HepG2 (cell line): ENCODE data around the gene MFAP2. TPM values are rescaled to one million over a fixed set of nuclear protein-coding genes. Genes with fewer than 3 reads are reported as not detected.

Experiments used
- ATAC-seq: fragments of 200-7000 bp; cut with Tn5 transposase; 3 replicates; pipeline ENCODE4 v1.9.1; 2020; ENCODE audit warnings: mild to moderate bottlenecking, moderate library complexity
- BruUV-seq: library from RNA; stranded (reverse); fragments of 400-500 nt; replicated peaks from 2 replicates; lab custom pipeline; 2021; lab: Mats Ljungman, UMichigan
- CTCF ChIA-PET: fragments of 300-600 bp; formaldehyde crosslinking; extraction: SDS; loops from one replicate; lab custom pipeline; 2021; ENCODE audit warnings: low total read pairs, inconsistent platforms, low intra/inter-chr PET ratio; lab: Yijun Ruan, JAX
- POLR2A ChIA-PET: fragments of 350-600 bp; sonication (Branson Sonifier 250); formaldehyde crosslinking; loops from one replicate; lab custom pipeline; 2020; ENCODE audit warnings: antibody characterized with exemption, inconsistent platforms; lab: Yijun Ruan, JAX
- DNase-seq: peaks from one replicate; pipeline ENCODE4 v3.0.0-alpha.2; 2015; ENCODE audit warnings: low spot score
- FAIRE-seq: peaks from 3 replicates; lab custom pipeline; 2011; peaks lifted over from hg19 to GRCh38; lab: Jason Lieb, UNC
- H2AFZ ChIP-seq: one replicate; pipeline ENCODE4 v1.6.1; 2011; ENCODE audit warnings: low read length, inconsistent platforms
- H3K27ac ChIP-seq: fragments of 300-600 bp; 3 replicates; pipeline ENCODE4 v1.8.0; 2011; ENCODE audit warnings: mixed run types, mild to moderate bottlenecking, mixed read lengths, low read length, inconsistent platforms; ENCODE audit not compliant: insufficient read depth; ENCODE audit errors: extremely low read length
- H3K27me3 ChIP-seq, 2 experiments: fragments of 200-600 bp in 1 of 2; 2 replicates in 1 of 2; 3 replicates in 1 of 2; pipeline versions ENCODE4 v1.6.0 to v1.8.0; 2011; ENCODE audit warnings: low read length in 2 of 2, mild to moderate bottlenecking in 2 of 2, moderate library complexity in 2 of 2, inconsistent platforms in 1 of 2; ENCODE audit not compliant: insufficient read depth in 2 of 2, control insufficient read depth in 1 of 2
- H3K36me3 ChIP-seq, 2 experiments: fragments of 200-600 bp in 1 of 2; replicated peaks in 1 of 2; 2 replicates in 1 of 2; 3 replicates in 1 of 2; pipeline versions ENCODE4 v1.5.1 to v1.8.0; 2011; ENCODE audit warnings: low read length in 2 of 2, inconsistent platforms in 1 of 2; ENCODE audit not compliant: insufficient read depth in 2 of 2, control insufficient read depth in 1 of 2
- H3K4me1 ChIP-seq: 2 replicates; pipeline ENCODE4 v1.5.1; 2012; ENCODE audit warnings: low read length, inconsistent platforms; ENCODE audit not compliant: insufficient read depth
- H3K4me2 ChIP-seq: 2 replicates; pipeline ENCODE4 v1.6.0; 2011; ENCODE audit warnings: low read depth, low read length, inconsistent platforms
- H3K4me3 ChIP-seq, 3 experiments: fragments of 200-600 bp in 1 of 3; sonication (generic), shearing (Covaris generic) in 1 of 3; replicated peaks in 1 of 3; 2 replicates each; pipeline ENCODE4 v1.5.1; 2011 to 2016; ENCODE audit warnings: low read length in 3 of 3, inconsistent platforms in 2 of 3, low read depth in 2 of 3, mild to moderate bottlenecking in 2 of 3, control low read depth in 1 of 3, mixed read lengths in 1 of 3; ENCODE audit not compliant: insufficient read depth in 1 of 3
- H3K79me2 ChIP-seq: one replicate; pipeline ENCODE4 v1.6.1; 2011; ENCODE audit warnings: low read length, inconsistent platforms; ENCODE audit not compliant: insufficient read depth
- H3K9ac ChIP-seq: 2 replicates; pipeline ENCODE4 v1.6.0; 2011; ENCODE audit warnings: mild to moderate bottlenecking, low read depth, low read length, inconsistent platforms; ENCODE audit not compliant: insufficient read depth
- H3K9me3 ChIP-seq: 2 replicates; pipeline ENCODE4 v1.5.1; 2012; ENCODE audit warnings: mild to moderate bottlenecking, low read length
- H4K20me1 ChIP-seq: 2 replicates; pipeline ENCODE4 v1.6.0; 2011; ENCODE audit warnings: inconsistent platforms, mild to moderate bottlenecking, low read length, moderate library complexity; ENCODE audit not compliant: insufficient read depth
- FOXA1 ChIP-seq, 2 experiments: fragments of 450-650 bp in 1 of 2; sonication (generic) in 1 of 2; formaldehyde crosslinking in 1 of 2; IDR thresholded peaks; 2 replicates each; pipeline versions ENCODE4 v1.4.0 to v1.6.1; 2016 to 2020; ENCODE audit warnings: missing genetic modification reagents in 1 of 2
- HMGA1 ChIP-seq: sonication (generic); formaldehyde crosslinking; conservative IDR thresholded peaks from 2 replicates; pipeline ENCODE4 v1.4.0; 2020; ENCODE audit warnings: missing genetic modification reagents
- HMGXB3 ChIP-seq: sonication (generic); formaldehyde crosslinking; IDR thresholded peaks from 2 replicates; pipeline ENCODE4 v1.4.0; 2020; ENCODE audit warnings: missing genetic modification reagents, borderline replicate concordance
- KMT2A ChIP-seq: sonication (generic); formaldehyde crosslinking; IDR thresholded peaks from 2 replicates; pipeline ENCODE4 v1.4.0; 2020; ENCODE audit warnings: missing genetic modification reagents
- MAFG ChIP-seq: sonication (generic); formaldehyde crosslinking; IDR thresholded peaks from 2 replicates; pipeline ENCODE4 v1.5.1; 2020; ENCODE audit warnings: mild to moderate bottlenecking, missing genetic modification reagents
- NBN ChIP-seq: fragments of 450-650 bp; conservative IDR thresholded peaks from 2 replicates; pipeline ENCODE4 v1.6.1; 2017
- NFATC3 ChIP-seq: sonication (generic); formaldehyde crosslinking; IDR thresholded peaks from 2 replicates; pipeline ENCODE4 v1.5.1; 2020; ENCODE audit warnings: mild to moderate bottlenecking, missing genetic modification reagents
- NKX3-1 ChIP-seq: sonication (generic); formaldehyde crosslinking; IDR thresholded peaks from 2 replicates; pipeline ENCODE4 v1.5.0; 2020; ENCODE audit warnings: missing genetic modification reagents
- SAP130 ChIP-seq: IDR thresholded peaks from 2 replicates; pipeline ENCODE4 v1.6.1; 2016; ENCODE audit warnings: low read depth
- SIX1 ChIP-seq: sonication (generic); formaldehyde crosslinking; IDR thresholded peaks from 2 replicates; pipeline ENCODE4 v1.4.0; 2020; ENCODE audit warnings: missing genetic modification reagents, borderline replicate concordance
- ZNF468 ChIP-seq: sonication (generic); formaldehyde crosslinking; IDR thresholded peaks from 2 replicates; pipeline ENCODE4 v1.8.0; 2022; ENCODE audit warnings: mild to moderate bottlenecking, moderate library complexity, missing genetic modification reagents
- ZNF772 ChIP-seq: sonication (generic); formaldehyde crosslinking; IDR thresholded peaks from 2 replicates; pipeline ENCODE4 v1.5.0; 2020; ENCODE audit warnings: mild to moderate bottlenecking, missing genetic modification reagents
- WGBS: methylation state at CpG from one replicate; pipeline ENCODE4 v1.1.6; 2017; ENCODE audit warnings: low lambda C conversion rate; 5-methylcytosine and 5-hydroxymethylcytosine counted together
- in situ Hi-C: cut with HindIII; loops from 2 replicates; pipeline ENCODE4 v1.10.0; 2017; ENCODE audit warnings: low pct_unique_long_range_greater_than_20kb; ENCODE audit not compliant: extremely low pct_ligation_motif_present
- intact Hi-C: fragments of 100-400 bp; cut with micrococcal nuclease; formaldehyde crosslinking; loops from one replicate; pipeline ENCODE4 v1.10.0; 2022; ENCODE audit not compliant: unreplicated experiment
- polyA plus RNA-seq, 8 experiments: library from polyadenylated mRNA; depleted of rRNA in 3 of 8; stranded (reverse) in 7 of 8; unstranded in 1 of 8; fragments of >200 nt; fragmentation: Illumina TruSeq in 4 of 8; extraction: Trizol in 4 of 8; gene quantifications; 2 replicates each; pipeline versions ENCODE4 v1.2.1 to v1.2.3, GENCODE V29; 2011 to 2016; ENCODE audit warnings: low read depth in 4 of 8, missing spikeins in 1 of 8, mixed read lengths in 1 of 8; ENCODE audit not compliant: insufficient read depth in 1 of 8
- total RNA-seq, 5 experiments: library from RNA; depleted of rRNA; stranded (reverse); fragments of >200 nt; fragmentation: Illumina TruSeq; extraction: Trizol; gene quantifications; 2 replicates each; pipeline ENCODE4 v1.2.3, GENCODE V29; 2016; ENCODE audit warnings: low read depth in 1 of 5
- TF ChIP-seq, protein P1 (sequence below): sonication (generic); formaldehyde crosslinking; conservative IDR thresholded peaks from 2 replicates; pipeline ENCODE4 v1.4.0; 2020; ENCODE audit warnings: missing genetic modification reagents
- TF ChIP-seq, protein P2 (sequence below): sonication (generic); formaldehyde crosslinking; IDR thresholded peaks from 2 replicates; pipeline ENCODE4 v1.5.0; 2020; ENCODE audit warnings: mild to moderate bottlenecking, missing genetic modification reagents

The MFAP2 gene
- total and polyA plus RNA-seq, 2 of the 13 experiments (the other 11 are each of a cell fraction or from before 2014, with no cell fraction given): 1.1 to 1.4 TPM

DNA sequence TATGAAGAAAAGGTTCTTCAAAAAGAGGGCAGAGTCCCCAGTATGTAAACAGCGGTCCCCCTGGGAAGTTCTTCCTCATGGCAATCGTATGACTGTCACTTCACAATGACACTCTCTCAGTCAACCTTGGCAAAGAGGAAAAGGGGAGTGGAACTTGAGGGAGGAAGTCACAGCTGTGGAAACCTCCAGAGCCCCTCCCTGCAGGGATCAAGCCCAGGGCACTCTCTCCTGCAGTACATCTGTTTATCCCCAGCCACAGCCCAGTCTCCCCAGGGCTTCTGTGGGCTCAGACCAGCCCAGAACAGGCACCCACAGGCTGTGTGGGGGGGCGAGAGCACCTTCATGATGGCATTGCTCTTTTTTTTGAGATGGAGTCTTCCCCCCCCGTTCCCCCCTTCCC is 29.3 kb upstream of the MFAP2 start:
- 60% methylated on average over 4 of the region's 4 CpGs for WGBS
- ATAC-seq (no peak), DNase-seq (peak; percentile 27), FAIRE-seq (no peak)
- in situ Hi-C loops (no loop called here), intact Hi-C loops (no loop called here)
- Histone ChIP-seq H3K4me3 (no peak overlapping the region), H3K9ac (no peak overlapping the region), H4K20me1 (no peaks in the 10 kb centered on the region), H3K9me3 (no peaks in the 10 kb centered on the region), H3K36me3 (0 out of 5 replicates have a peak, but pooled peaks cover 0 to 5% of the 10 kb centered on the region in 2 experiments), H3K27me3 (no peaks in the 10 kb centered on the region), H3K79me2 (no peaks in the 10 kb centered on the region), H2AFZ (no peak overlapping the region), H3K4me2 (peak overlapping the region; percentile 2; the same call in 1 of the 2 replicates), H3K27ac (no peak overlapping the region), H3K4me1 (peaks cover 34% of the 10 kb centered on the region)
- no peak for TF ChIP-seq HMGXB3 (CRISPR knock-in tag)
- TF ChIP-seq FOXA1 (IDR thresholded peaks at IDR 0.05): no peak
- TF ChIP-seq FOXA1 (CRISPR knock-in tag; IDR thresholded peaks at IDR 0.05): 0 out of 2 replicates have a peak, but pooled peaks have one; percentile 8
- no peak for TF ChIP-seq NKX3-1 (CRISPR knock-in tag)
- TF ChIP-seq SIX1 (CRISPR knock-in tag): no peak
- no peak for TF ChIP-seq NFATC3
- TF ChIP-seq KMT2A: no peak
- TF ChIP-seq MAFG (CRISPR knock-in tag): no peak
- TF ChIP-seq SAP130 (CRISPR knock-in tag): peak; percentile 25; the same call in 1 of the 2 replicates
- TF ChIP-seq, protein P1, sequence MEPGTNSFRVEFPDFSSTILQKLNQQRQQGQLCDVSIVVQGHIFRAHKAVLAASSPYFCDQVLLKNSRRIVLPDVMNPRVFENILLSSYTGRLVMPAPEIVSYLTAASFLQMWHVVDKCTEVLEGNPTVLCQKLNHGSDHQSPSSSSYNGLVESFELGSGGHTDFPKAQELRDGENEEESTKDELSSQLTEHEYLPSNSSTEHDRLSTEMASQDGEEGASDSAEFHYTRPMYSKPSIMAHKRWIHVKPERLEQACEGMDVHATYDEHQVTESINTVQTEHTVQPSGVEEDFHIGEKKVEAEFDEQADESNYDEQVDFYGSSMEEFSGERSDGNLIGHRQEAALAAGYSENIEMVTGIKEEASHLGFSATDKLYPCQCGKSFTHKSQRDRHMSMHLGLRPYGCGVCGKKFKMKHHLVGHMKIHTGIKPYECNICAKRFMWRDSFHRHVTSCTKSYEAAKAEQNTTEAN (CRISPR knock-in tag): no peak
- no peak for TF ChIP-seq ZNF772 (CRISPR knock-in tag)
- TF ChIP-seq HMGA1 (CRISPR knock-in tag): no peak
- TF ChIP-seq ZNF468 (CRISPR knock-in tag): no peak
- TF ChIP-seq, protein P2, sequence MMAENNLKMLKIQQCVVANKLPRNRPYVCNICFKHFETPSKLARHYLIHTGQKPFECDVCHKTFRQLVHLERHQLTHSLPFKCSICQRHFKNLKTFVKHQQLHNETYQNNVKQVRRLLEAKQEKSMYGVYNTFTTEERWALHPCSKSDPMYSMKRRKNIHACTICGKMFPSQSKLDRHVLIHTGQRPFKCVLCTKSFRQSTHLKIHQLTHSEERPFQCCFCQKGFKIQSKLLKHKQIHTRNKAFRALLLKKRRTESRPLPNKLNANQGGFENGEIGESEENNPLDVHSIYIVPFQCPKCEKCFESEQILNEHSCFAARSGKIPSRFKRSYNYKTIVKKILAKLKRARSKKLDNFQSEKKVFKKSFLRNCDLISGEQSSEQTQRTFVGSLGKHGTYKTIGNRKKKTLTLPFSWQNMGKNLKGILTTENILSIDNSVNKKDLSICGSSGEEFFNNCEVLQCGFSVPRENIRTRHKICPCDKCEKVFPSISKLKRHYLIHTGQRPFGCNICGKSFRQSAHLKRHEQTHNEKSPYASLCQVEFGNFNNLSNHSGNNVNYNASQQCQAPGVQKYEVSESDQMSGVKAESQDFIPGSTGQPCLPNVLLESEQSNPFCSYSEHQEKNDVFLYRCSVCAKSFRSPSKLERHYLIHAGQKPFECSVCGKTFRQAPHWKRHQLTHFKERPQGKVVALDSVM: 0 out of 2 replicates have a peak, but pooled peaks have one; percentile 1
- no peak for TF ChIP-seq NBN
- ChIA-PET CTCF (no interaction called here), POLR2A (no interaction called here)
- no TSS peak for BruUV-seq
